Activated CD8-positive, alpha-beta memory T cell treated with anti-CD3 and anti-CD28 coated beads, Interleukin-2, amount 10 ng/mL, durations not matched to agents 7 days and 5 days (primary cell): ENCODE results near the gene DCAF12. TPM values are rescaled to one million over a fixed set of nuclear protein-coding genes. Genes with fewer than 3 reads are reported as not detected.
"Not testable (repeated sequence)": the region's sequence is repeated elsewhere in the genome, so short reads cannot be mapped to it uniquely, and the experiment has no call there.

Experiments
- ATAC-seq: fragments of 150-1000 bp; cut with Tn5 transposase; one replicate; pipeline ENCODE4 v1.10.0; 2021; ENCODE audit warnings: moderate library complexity
- CTCF ChIA-PET: fragments of 350-600 bp; sonication (Branson Sonifier 250); formaldehyde crosslinking; loops from one replicate; lab custom pipeline; 2021; ENCODE audit warnings: antibody characterized with exemption; lab: Charles Lee
- DNase-seq: peaks from one replicate; pipeline ENCODE4 v3.0.0-alpha.2; 2020
- H3K27ac Mint-ChIP-seq: one replicate; pipeline ENCODE4 v1.8.0; 2021; ENCODE audit warnings: mild to moderate bottlenecking, mixed read lengths
- H3K27me3 Mint-ChIP-seq: one replicate; pipeline ENCODE4 v1.8.0; 2021; ENCODE audit warnings: mixed read lengths
- H3K36me3 Mint-ChIP-seq: one replicate; pipeline ENCODE4 v1.8.0; 2021; ENCODE audit warnings: mild to moderate bottlenecking, mixed read lengths
- H3K4me1 Mint-ChIP-seq: one replicate; pipeline ENCODE4 v1.8.0; 2021; ENCODE audit warnings: mixed read lengths
- H3K4me3 Mint-ChIP-seq: one replicate; pipeline ENCODE4 v1.8.0; 2021; ENCODE audit warnings: mild to moderate bottlenecking, moderate library complexity, mixed read lengths
- H3K9me3 Mint-ChIP-seq: one replicate; pipeline ENCODE4 v1.8.0; 2022; ENCODE audit warnings: low read depth, mixed read lengths
- total RNA-seq, 2 experiments: library from RNA; stranded (reverse); gene quantifications; one replicate each; pipeline ENCODE4 v1.2.3, GENCODE V29; 2021

The DCAF12 gene
- total RNA-seq, 2 experiments from 2014 or later: 48.4 to 58.9 TPM

- Mint-ChIP-seq H3K27ac (no peak overlapping the region), H3K36me3 (peaks cover 13% of the 10 kb centered on the region), H3K9me3 (no peaks in the 10 kb centered on the region), H3K4me1 (peaks cover 39% of the 10 kb centered on the region), H3K27me3 (no peaks in the 10 kb centered on the region), H3K4me3 (no peak overlapping the region)
- no peak for DNase-seq
- CTCF ChIA-PET: no interaction called here
- no peak for ATAC-seq
Measured at GRCh38 chr9:34045903-34046302, 80.6 kb downstream of the DCAF12 start.

- H3K4me3 Mint-ChIP-seq, ATAC-seq, H3K9me3 Mint-ChIP-seq, H3K27ac Mint-ChIP-seq, DNase-seq, H3K27me3 Mint-ChIP-seq: not testable (repeated sequence)
- Mint-ChIP-seq H3K4me1 (peaks cover 20% of the 10 kb centered on the region), H3K36me3 (peaks cover 22% of the 10 kb centered on the region)
- CTCF ChIA-PET: interaction anchor here (1.6 kb wide), 1 partner anchor 33 kb away, joined by 4 read pairs; no protein-coding TSS in a partner anchor
Measured at GRCh38 chr9:34042074-34042473, 84.4 kb downstream of the DCAF12 start.

DNA sequence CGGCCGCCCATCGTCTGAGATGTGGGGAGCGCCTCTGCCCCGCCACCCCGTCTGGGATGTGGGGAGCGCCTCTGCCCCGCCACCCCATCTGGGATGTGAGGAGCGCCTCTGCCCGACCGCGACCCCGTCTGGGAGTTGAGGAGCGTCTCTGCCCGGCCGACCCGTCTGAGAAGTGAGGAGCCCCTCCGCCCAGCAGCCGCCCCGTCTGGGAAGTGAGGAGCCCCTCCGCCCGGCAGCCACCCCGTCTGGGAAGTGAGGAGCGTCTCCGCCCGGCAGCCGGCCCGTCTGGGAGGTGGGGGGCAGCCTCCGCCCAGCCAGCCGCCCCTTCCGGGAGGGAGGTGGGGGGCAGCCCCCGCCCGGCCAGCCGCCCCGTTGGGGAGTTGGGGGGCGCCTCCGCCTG, 87.6 kb downstream of the DCAF12 start:
- H3K9me3 Mint-ChIP-seq, DNase-seq, H3K4me3 Mint-ChIP-seq, H3K27me3 Mint-ChIP-seq, ATAC-seq, H3K27ac Mint-ChIP-seq, CTCF ChIA-PET: not testable (repeated sequence)
- peaks cover 29% of the 10 kb centered on the region for H3K36me3 Mint-ChIP-seq
- H3K4me1 Mint-ChIP-seq: peaks cover 12% of the 10 kb centered on the region

DNA sequence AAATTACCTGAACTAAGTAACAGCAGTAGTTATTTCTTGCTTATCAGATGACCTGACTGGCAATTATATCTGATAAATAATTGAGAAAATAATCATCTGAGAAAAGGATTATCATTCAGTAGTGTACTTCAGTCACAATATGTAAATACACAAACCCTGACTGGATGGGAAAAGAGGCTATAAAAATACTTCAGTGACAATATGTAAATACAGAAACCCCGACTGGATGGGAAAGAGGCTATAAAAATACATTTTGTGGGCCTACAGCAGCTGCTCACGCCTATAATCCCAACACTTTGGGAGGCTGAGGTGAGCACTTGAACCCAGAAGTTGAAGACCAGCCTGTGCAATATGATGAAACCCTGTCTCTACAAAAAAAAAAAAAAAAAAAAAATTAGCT, 88.9 kb downstream of the DCAF12 start:
- CTCF ChIA-PET: no interaction called here
- no peak overlapping the region for H3K27ac Mint-ChIP-seq
- no peak overlapping the region for H3K4me3 Mint-ChIP-seq

GRCh38 chr9:34036625-34037024, 89.9 kb downstream of the DCAF12 start:
- ATAC-seq: no peak
- CTCF ChIA-PET: interaction anchor here (0.7 to 1.4 kb wide), 2 partner anchors 11 to 324 kb away, joined by 3 to 4 read pairs; no protein-coding TSS in a partner anchor

More for the DNA sequence above, 88.9 kb downstream of the DCAF12 start:
- Mint-ChIP-seq H3K9me3 (no peaks in the 10 kb centered on the region), H3K27me3 (no peaks in the 10 kb centered on the region), H3K4me1 (peaks cover 11% of the 10 kb centered on the region), H3K36me3 (peaks cover 29% of the 10 kb centered on the region)
- DNase-seq (no peak), ATAC-seq (no peak)

More at GRCh38 chr9:34036625-34037024, 89.9 kb downstream of the DCAF12 start:
- H3K4me1 Mint-ChIP-seq: peaks cover 8% of the 10 kb centered on the region
- DNase-seq: no peak
- H3K27me3 Mint-ChIP-seq: no peaks in the 10 kb centered on the region
- H3K36me3 Mint-ChIP-seq: peaks cover 28% of the 10 kb centered on the region
- H3K4me3 Mint-ChIP-seq: no peak overlapping the region
- no peaks in the 10 kb centered on the region for H3K9me3 Mint-ChIP-seq
- H3K27ac Mint-ChIP-seq: no peak overlapping the region

Other genes with a start within 250 kb of the DCAF12 start
- 10 to 100 TPM; 50.5 to 60.9 TPM for gene UBAP2, start 77.8 kb downstream of the DCAF12 start, total RNA-seq
- gene UBAP1, start 52.3 kb upstream of the DCAF12 start, total RNA-seq: 10 to 100 TPM; 36.3 to 41.0 TPM
- gene KIF24, start 202.6 kb upstream of the DCAF12 start, total RNA-seq: 10 to 100 TPM in 1 of 2 experiments, 1 to 10 TPM in 1; 9.3 to 13.6 TPM
- gene NUDT2, start 202.9 kb upstream of the DCAF12 start, total RNA-seq: 10 to 100 TPM; 28.9 to 29.7 TPM